ENCODE measurements around the gene IKZF1.

IKZF1 gene

GRCh38 chr7:50348469-50349162 is 44.1 kb downstream of the IKZF1 start:
- Histone ChIP-seq H3K4me3 (ENCODE audit: low read depth, low read length) (no peak overlapping the region), H3K36me3 (no peaks in the 10 kb centered on the region), H3K27me3 (ENCODE audit: insufficient read depth, low read depth, severe bottlenecking) (no peaks in the 10 kb centered on the region), H3K9me3 (ENCODE audit: severe bottlenecking) (no peaks in the 10 kb centered on the region), H3K27ac (no peak overlapping the region)
- no peak for DNase-seq
- no peak for TF ChIP-seq CTCF (IDR thresholded peaks at IDR 0.05; ENCODE audit: low read depth, low read length)

DNA sequence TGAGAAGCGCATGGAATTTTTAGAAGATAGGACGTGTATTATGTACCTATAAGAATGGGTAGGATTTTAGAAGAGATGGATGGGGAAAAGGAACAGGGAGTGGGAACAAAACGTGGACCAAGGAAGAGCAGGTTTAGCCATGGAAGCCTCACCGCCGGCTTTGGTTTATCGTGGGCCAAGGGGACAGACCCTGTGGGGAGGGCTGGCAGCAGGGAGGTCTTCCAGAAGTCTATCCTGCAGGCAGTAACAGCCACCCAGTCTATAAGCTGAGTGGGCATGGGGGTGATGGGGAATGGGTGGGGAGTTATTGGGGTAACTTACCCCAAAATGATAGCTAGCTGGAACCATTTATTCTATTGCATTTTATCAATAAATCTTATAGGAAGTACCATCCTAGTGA is 44.9 kb downstream of the IKZF1 start:
- no peak overlapping the region for H3K4me3 ChIP-seq (ENCODE audit: low read depth, low read length)
- no peaks in the 10 kb centered on the region for H3K9me3 ChIP-seq (ENCODE audit: severe bottlenecking)
- no peaks in the 10 kb centered on the region for H3K36me3 ChIP-seq
- no peak for DNase-seq
- H3K27ac ChIP-seq, result no peak overlapping the region
- TF ChIP-seq CTCF (IDR thresholded peaks at IDR 0.05; ENCODE audit: low read depth, low read length), result no peak
- no peaks in the 10 kb centered on the region for H3K27me3 ChIP-seq (ENCODE audit: insufficient read depth, low read depth, severe bottlenecking)

GRCh38 chr7:50349963-50350944 is 45.7 kb downstream of the IKZF1 start:
- Histone ChIP-seq H3K27me3 (ENCODE audit: insufficient read depth, low read depth, severe bottlenecking) (no peaks in the 10 kb centered on the region), H3K27ac (no peak overlapping the region), H3K36me3 (no peaks in the 10 kb centered on the region), H3K9me3 (ENCODE audit: severe bottlenecking) (no peaks in the 10 kb centered on the region), H3K4me3 (ENCODE audit: low read depth, low read length) (no peak overlapping the region)
- DNase-seq, result no peak
- TF ChIP-seq CTCF (IDR thresholded peaks at IDR 0.05; ENCODE audit: low read depth, low read length), result no peak

- no peaks in the 10 kb centered on the region for H3K27me3 ChIP-seq (ENCODE audit: insufficient read depth, low read depth, severe bottlenecking)
- TF ChIP-seq CTCF (IDR thresholded peaks at IDR 0.05; ENCODE audit: low read depth, low read length), result no peak
- no peak overlapping the region for H3K4me3 ChIP-seq (ENCODE audit: low read depth, low read length)
- no peaks in the 10 kb centered on the region for H3K36me3 ChIP-seq
- no peaks in the 10 kb centered on the region for H3K9me3 ChIP-seq (ENCODE audit: severe bottlenecking)
- no peak overlapping the region for H3K27ac ChIP-seq
- DNase-seq, result no peak
Observed at GRCh38 chr7:50351267-50351666, 46.8 kb downstream of the IKZF1 start.

DNA sequence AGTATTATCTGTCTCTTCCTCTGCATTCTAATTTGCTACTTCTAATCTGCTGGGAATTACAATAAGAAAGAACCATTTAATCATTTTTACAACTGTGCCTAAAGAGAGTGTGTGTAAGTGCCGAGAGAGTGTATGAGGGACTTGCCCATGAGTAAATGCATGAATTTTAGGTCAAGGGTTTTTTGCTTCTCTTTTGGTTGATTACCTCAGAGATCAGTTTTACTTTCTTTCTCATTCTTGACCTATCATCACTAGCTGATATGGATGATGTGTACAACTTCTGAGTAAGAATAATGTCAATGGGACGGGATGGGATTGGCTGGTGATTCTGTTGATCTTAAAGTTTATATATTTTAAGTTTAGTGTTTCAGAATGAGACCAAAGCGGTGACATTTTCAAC is 47.8 kb downstream of the IKZF1 start:
- DNase-seq, result no peak
- Histone ChIP-seq H3K4me3 (ENCODE audit: low read depth, low read length) (no peak overlapping the region), H3K27me3 (ENCODE audit: insufficient read depth, low read depth, severe bottlenecking) (no peaks in the 10 kb centered on the region), H3K9me3 (ENCODE audit: severe bottlenecking) (no peaks in the 10 kb centered on the region), H3K36me3 (no peaks in the 10 kb centered on the region), H3K27ac (no peak overlapping the region)
- no peak for TF ChIP-seq CTCF (IDR thresholded peaks at IDR 0.05; ENCODE audit: low read depth, low read length)

Data from WERI-Rb-1 (cell line).